ENCODE measurements around the gene FKBP6. TPM values are rescaled to one million over a fixed set of nuclear protein-coding genes. Genes with fewer than 3 reads are reported as not detected.

Gene FKBP6
- total RNA-seq, 1 donor from 2014 or later, result not detected

DNA sequence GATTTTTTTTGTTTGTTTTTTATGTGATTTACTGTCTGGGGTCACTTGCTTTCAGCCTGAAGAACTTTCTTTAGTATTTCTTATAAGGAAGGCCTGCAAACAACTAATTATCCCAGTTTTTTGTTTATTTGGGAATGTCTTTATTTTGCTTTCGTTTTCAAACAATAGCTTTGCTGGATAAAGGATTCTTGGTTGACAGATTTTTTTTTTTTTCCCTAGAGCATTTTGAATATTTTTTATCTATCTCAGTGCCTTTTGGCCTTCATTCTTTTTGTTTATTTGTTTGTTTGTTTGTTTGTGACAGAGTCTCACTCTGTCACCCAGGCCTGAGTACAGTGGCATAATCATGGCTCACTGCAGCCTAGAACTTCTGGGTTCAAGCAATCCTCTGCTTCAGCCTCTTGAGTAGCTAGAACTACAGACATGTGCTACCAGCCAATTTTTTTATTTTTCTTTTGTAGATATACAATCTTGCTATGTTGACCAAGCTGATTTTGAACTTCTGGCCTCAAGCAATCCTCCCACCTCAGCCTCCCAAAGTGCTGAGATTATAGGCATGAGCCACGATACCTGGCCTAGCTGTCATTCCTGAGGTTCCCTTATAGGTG lies 59.4 kb downstream of the FKBP6 start:
- H3K36me3 Mint-ChIP-seq (ENCODE audit: low read depth), result peaks cover 7% of the 10 kb centered on the region
- no peak for DNase-seq (ENCODE audit: low spot score)
- peaks cover 6% of the 10 kb centered on the region for H3K27me3 Mint-ChIP-seq (ENCODE audit: low read depth)
- TF ChIP-seq, protein P1, sequence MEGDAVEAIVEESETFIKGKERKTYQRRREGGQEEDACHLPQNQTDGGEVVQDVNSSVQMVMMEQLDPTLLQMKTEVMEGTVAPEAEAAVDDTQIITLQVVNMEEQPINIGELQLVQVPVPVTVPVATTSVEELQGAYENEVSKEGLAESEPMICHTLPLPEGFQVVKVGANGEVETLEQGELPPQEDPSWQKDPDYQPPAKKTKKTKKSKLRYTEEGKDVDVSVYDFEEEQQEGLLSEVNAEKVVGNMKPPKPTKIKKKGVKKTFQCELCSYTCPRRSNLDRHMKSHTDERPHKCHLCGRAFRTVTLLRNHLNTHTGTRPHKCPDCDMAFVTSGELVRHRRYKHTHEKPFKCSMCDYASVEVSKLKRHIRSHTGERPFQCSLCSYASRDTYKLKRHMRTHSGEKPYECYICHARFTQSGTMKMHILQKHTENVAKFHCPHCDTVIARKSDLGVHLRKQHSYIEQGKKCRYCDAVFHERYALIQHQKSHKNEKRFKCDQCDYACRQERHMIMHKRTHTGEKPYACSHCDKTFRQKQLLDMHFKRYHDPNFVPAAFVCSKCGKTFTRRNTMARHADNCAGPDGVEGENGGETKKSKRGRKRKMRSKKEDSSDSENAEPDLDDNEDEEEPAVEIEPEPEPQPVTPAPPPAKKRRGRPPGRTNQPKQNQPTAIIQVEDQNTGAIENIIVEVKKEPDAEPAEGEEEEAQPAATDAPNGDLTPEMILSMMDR (IDR thresholded peaks at IDR 0.05), result no peak
- H3K4me1 Mint-ChIP-seq (ENCODE audit: low read depth), result no peaks in the 10 kb centered on the region
- H3K4me3 Mint-ChIP-seq (ENCODE audit: unreplicated experiment), result no peak overlapping the region
- H3K9me3 Mint-ChIP-seq (ENCODE audit: low read depth), result peaks cover 34% of the 10 kb centered on the region
- no peak overlapping the region for H3K27ac Mint-ChIP-seq (ENCODE audit: unreplicated experiment)

DNA sequence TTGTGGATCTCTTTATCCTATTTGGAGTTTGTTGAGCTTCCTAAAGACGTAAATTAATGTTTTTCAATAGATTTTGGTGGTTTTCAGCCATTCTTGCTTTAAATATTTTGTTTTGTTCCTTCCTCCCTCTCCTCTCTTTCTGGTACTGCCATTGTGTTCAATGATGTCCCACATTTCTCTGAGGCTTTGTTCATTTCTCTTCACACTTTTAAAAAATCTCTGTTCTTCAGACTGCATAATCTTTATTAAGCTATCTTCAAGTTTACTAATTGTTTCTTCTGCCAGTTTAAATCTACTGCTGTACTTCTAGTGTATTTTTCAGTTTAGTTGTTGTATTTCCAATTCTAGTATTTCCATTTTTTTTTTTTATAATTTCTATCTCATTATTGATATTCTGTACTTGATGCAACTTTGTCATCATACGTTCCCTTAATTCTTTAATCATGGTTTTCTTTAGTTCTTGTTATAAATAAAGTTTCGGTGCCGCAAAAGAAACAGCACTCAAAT lies 60.0 kb downstream of the FKBP6 start:
- no peak for DNase-seq (ENCODE audit: low spot score)
- Mint-ChIP-seq H3K9me3 (ENCODE audit: low read depth) (peaks cover 34% of the 10 kb centered on the region), H3K4me1 (ENCODE audit: low read depth) (no peaks in the 10 kb centered on the region), H3K27ac (ENCODE audit: unreplicated experiment) (no peak overlapping the region), H3K36me3 (ENCODE audit: low read depth) (peaks cover 7% of the 10 kb centered on the region), H3K27me3 (ENCODE audit: low read depth) (peaks cover 6% of the 10 kb centered on the region), H3K4me3 (ENCODE audit: unreplicated experiment) (no peak overlapping the region)
- TF ChIP-seq, protein P1 (IDR thresholded peaks at IDR 0.05), result no peak

DNA sequence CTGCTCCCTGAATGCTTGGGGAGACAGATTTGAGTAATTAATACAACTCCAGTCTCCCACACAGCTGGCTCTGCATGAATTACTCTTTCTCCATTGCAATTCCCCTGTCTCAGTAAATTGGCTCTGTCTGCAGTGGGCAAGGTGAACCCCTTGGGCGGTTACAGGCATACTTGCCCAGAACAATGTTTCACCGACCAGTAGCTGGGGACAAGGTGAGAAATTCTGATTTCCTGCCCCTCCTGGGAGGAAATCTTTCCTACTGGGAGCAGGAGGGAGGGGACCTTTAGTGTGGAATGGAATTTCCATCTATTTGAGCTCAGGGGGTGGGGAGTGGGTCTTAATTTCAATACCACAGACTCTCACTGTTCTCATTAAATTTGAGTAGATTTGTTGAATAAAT lies 63.4 kb downstream of the FKBP6 start:
- peaks cover 6% of the 10 kb centered on the region for H3K27me3 Mint-ChIP-seq (ENCODE audit: low read depth)
- no peak for DNase-seq (ENCODE audit: low spot score)
- TF ChIP-seq, protein P1 (IDR thresholded peaks at IDR 0.05), result no peak
- H3K4me3 Mint-ChIP-seq (ENCODE audit: unreplicated experiment), result no peak overlapping the region
- no peak overlapping the region for H3K27ac Mint-ChIP-seq (ENCODE audit: unreplicated experiment)
- peaks cover 7% of the 10 kb centered on the region for H3K36me3 Mint-ChIP-seq (ENCODE audit: low read depth)
- H3K4me1 Mint-ChIP-seq (ENCODE audit: low read depth), result no peaks in the 10 kb centered on the region
- H3K9me3 Mint-ChIP-seq (ENCODE audit: low read depth), result peaks cover 29% of the 10 kb centered on the region

DNA sequence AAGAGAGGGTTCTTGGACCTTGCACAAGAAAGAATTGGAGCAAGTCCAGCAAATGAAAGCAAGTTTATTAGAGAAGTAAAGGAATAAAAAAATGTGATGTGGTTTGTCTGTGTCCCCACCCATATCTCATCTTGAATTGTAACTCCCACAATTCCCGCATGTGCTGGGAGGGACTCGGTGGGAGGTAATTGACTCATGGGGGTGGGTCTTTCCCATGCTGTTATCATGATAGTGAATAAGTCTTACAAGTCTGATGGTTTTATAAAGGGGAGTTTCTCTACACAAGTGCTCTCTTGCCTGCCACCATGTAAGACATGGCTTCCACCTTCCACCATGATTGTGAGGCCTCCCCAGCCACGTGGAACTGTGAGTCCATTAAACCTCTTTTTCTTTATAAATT lies 66.5 kb downstream of the FKBP6 start:
- Mint-ChIP-seq H3K4me3 (ENCODE audit: unreplicated experiment) (no peak overlapping the region), H3K36me3 (ENCODE audit: low read depth) (no peaks in the 10 kb centered on the region), H3K4me1 (ENCODE audit: low read depth) (no peaks in the 10 kb centered on the region), H3K9me3 (ENCODE audit: low read depth) (peaks cover 11% of the 10 kb centered on the region), H3K27me3 (ENCODE audit: low read depth) (peaks cover 6% of the 10 kb centered on the region), H3K27ac (ENCODE audit: unreplicated experiment) (no peak overlapping the region)
- TF ChIP-seq, protein P1 (IDR thresholded peaks at IDR 0.05), result no peak
- no peak for DNase-seq (ENCODE audit: low spot score)

GRCh38 chr7:73395538-73396503 lies 67.9 kb downstream of the FKBP6 start:
- Mint-ChIP-seq H3K36me3 (ENCODE audit: low read depth) (no peaks in the 10 kb centered on the region), H3K4me3 (ENCODE audit: unreplicated experiment) (no peak overlapping the region), H3K27ac (ENCODE audit: unreplicated experiment) (no peak overlapping the region)

More at GRCh38 chr7:73395538-73396503, 67.9 kb downstream of the FKBP6 start:
- H3K9me3 Mint-ChIP-seq (ENCODE audit: low read depth), result peaks cover 4% of the 10 kb centered on the region
- H3K4me1 Mint-ChIP-seq (ENCODE audit: low read depth), result no peaks in the 10 kb centered on the region
- DNase-seq (ENCODE audit: low spot score), result no peak
- TF ChIP-seq, protein P1 (IDR thresholded peaks at IDR 0.05), result no peak
- peaks cover 6% of the 10 kb centered on the region for H3K27me3 Mint-ChIP-seq (ENCODE audit: low read depth)

Data from chondrocyte (in vitro differentiated cells).